GM10248 (cell line): ENCODE measurements around the gene ZNHIT3.
A peak's percentile ranks its signal among the peaks of the same experiment; 100 is the strongest.
"Not testable (repeated sequence)": the region's sequence is repeated elsewhere in the genome, so short reads cannot be mapped to it uniquely, and the experiment has no call there.

Source experiments
- CTCF ChIA-PET: fragments of 300-600 bp; sonication (Branson Sonifier 250); formaldehyde crosslinking; extraction: SDS; loops from one replicate; lab custom pipeline; 2021; ENCODE audit warnings: antibody characterized with exemption; lab: Yijun Ruan, JAX
- POLR2A ChIA-PET: fragments of 350-650 bp; sonication (Branson Sonifier 250); formaldehyde crosslinking; extraction: SDS; loops from one replicate; lab custom pipeline; 2020; ENCODE audit warnings: antibody characterized with exemption; lab: Yijun Ruan, JAX
- DNase-seq: peaks from one replicate; pipeline ENCODE4 v3.0.0; 2012; ENCODE audit errors: extremely low spot score
- TF ChIP-seq, protein P1 (sequence below): IDR thresholded peaks from 2 replicates; pipeline ENCODE4 v1.5.1; 2012; ENCODE audit warnings: mild to moderate bottlenecking, low read depth; ENCODE audit errors: extremely low read depth, missing control alignments, control extremely low read depth

ZNHIT3 gene

DNA sequence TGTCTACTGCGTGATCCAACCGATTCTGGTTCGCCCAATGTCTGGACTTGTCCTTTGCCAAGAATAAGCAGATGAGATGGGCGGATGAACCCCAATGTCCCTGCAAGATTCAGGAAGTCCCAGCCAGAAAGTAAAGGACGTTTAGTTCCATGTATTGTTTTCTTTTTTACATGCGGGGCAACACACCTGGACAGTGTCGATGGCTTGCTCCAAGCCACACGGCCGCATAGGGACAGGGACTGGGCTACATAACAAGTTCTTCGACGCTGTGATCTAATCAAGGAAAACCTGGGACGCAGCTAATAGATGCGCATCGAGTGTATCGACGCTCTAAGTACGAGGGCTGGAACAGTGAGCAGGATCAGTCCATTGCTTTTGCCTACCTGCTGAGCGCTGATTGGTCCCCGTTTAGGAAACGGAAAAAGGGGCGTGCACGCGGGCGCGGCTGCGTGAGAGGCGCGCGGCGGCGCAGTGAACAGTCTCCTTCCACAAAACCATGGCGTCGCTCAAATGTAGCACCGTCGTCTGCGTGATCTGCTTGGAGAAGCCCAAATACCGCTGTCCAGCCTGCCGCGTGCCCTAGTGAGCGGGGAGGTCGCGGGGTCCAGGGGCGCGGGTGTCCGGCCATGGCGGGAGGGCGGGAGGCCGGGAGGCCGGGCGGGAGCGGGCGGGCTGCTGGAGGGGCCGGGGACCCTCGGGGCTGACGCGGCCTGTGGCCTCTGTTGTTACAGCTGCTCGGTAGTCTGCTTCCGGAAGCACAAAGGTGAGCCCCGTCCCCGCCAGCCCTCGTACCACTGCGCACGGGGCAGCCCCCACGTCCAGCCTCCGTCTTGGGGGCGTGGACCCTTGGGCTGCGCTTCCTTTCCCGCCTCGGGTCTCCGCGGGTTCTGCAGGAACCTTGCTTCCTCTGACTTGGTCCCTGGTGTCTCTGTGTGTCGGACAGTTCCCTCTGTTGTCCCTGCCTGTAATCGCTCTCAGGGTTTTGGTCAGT lies at the start of gene ZNHIT3:
TSS of gene ZNHIT3 (plus strand) at position 478 of the 991 bp plus-strand sequence. CDS start at position 497, 19 bp downstream.
- DNase-seq = peak; percentile 95
- ChIA-PET POLR2A (interaction anchor here (1.4 kb wide), 1 partner anchor 14 kb away, joined by 3 read pairs; no protein-coding TSS in a partner anchor), CTCF (interaction anchor here (1.0 to 1.4 kb wide), 2 partner anchors 48 to 54 kb away, joined by 3 to 4 read pairs; partner anchors contain the start of genes MYO19 and PIGW)
- TF ChIP-seq, protein P1, sequence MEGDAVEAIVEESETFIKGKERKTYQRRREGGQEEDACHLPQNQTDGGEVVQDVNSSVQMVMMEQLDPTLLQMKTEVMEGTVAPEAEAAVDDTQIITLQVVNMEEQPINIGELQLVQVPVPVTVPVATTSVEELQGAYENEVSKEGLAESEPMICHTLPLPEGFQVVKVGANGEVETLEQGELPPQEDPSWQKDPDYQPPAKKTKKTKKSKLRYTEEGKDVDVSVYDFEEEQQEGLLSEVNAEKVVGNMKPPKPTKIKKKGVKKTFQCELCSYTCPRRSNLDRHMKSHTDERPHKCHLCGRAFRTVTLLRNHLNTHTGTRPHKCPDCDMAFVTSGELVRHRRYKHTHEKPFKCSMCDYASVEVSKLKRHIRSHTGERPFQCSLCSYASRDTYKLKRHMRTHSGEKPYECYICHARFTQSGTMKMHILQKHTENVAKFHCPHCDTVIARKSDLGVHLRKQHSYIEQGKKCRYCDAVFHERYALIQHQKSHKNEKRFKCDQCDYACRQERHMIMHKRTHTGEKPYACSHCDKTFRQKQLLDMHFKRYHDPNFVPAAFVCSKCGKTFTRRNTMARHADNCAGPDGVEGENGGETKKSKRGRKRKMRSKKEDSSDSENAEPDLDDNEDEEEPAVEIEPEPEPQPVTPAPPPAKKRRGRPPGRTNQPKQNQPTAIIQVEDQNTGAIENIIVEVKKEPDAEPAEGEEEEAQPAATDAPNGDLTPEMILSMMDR = no peak

DNA sequence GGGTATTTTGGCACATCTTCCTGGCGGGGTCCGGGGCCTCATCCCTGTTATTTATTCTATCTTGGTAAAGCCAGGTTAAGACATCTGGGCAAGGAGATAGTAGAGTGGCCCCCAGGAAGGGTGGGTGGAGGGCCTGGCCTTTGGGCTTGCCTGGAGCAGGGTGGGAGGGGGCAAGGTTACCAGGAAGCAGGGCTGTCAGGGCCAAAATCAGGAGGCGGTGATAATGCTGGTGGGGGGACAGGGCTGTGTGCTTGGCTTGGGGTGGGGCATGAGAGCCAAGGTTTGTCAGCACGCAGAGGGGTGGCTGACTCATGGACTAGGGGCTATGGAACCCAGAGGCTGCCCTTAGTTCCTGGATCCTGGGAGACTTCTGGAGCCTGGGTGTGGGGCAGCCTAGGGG lies 44.7 kb upstream of the ZNHIT3 start:
- CTCF ChIA-PET, POLR2A ChIA-PET, DNase-seq: not testable (repeated sequence)

DNA sequence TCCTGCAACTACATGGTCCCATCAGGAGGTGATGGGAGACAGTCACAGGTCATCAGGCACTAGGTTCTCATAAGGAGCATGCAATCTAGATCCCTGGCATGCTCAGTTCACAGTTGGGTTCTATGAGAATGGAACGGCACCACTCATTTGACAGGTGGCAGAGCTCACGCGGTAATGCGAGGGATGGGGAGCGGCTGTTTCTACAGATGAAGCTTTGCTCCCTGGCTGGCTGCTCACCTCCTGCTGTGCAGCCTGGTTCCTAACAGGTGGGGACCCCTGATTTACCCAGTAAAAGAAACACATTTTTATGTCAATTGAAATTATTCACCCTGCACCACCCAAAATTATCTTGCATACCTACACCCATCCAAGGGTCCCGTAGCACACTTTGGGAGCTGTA lies 42.7 kb upstream of the ZNHIT3 start:
- ChIA-PET POLR2A (no interaction called here), CTCF (no interaction called here)
- TF ChIP-seq, protein P1 = no peak
- DNase-seq = no peak

DNA sequence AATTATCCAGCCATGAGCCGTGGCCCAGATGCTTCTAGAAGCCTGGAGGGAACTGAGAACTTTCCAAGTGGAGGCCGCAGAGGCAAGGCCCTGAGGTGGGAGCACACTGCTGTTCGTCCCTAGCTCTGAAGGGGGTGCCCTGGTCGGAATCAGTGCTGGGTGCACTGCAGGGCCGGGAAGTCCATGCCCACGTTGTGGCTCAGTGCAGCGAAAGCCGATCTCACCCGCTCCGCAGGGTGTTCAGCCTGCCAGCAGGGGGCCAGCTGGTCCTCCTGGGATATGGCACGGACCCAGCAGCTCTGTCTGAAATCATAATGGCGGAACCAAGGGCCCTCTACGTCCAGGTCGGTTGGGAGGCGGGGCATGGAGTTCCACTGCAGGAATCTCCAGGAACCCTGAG lies 36.5 kb upstream of the ZNHIT3 start:
- DNase-seq, POLR2A ChIA-PET, CTCF ChIA-PET: not testable (repeated sequence)

DNA sequence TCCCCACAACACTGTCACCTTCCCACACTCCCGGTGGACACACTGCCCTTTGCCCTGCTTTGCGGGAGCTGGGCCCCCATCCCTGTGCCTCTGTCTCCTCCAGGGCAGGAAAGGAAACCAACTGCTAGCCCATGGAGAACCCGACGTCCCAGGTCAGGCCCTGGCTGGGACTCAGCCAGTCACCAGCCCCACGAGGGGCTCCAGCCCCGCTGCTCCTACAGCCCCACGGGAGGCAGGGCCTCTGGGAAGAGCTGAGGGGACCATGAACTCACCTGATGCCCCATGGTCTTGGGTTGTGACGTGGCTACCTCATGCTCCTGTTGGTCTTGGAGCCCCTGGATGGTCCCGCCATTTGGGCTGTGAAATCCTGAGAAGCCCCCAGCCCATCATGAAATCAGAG lies 33.6 kb upstream of the ZNHIT3 start:
- POLR2A ChIA-PET, CTCF ChIA-PET, DNase-seq: not testable (repeated sequence)

DNA sequence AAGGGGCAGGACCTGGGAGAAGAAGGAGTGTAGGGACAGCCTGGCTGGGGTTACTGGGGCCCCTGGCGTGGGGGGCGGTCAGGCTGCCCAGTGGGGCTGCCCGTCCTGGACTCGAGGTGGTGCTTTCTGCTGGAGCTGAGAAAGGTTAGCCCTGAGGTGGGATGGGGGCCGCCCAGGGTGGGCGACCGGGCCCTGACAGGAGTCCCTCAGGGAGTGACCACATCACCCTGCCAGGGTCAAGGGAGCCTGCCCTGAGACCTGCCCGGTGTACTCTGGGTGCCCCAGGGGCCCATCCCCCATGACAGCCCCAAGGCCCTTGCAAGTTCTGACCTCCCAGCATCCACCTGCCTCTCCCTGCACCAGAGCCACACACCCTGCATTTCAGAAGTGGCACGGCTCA lies 28.8 kb upstream of the ZNHIT3 start:
- CTCF ChIA-PET = interaction anchor here (1.6 kb wide), 1 partner anchor 18 kb away, joined by 4 read pairs; no protein-coding TSS in a partner anchor
- DNase-seq, POLR2A ChIA-PET: not testable (repeated sequence)

DNA sequence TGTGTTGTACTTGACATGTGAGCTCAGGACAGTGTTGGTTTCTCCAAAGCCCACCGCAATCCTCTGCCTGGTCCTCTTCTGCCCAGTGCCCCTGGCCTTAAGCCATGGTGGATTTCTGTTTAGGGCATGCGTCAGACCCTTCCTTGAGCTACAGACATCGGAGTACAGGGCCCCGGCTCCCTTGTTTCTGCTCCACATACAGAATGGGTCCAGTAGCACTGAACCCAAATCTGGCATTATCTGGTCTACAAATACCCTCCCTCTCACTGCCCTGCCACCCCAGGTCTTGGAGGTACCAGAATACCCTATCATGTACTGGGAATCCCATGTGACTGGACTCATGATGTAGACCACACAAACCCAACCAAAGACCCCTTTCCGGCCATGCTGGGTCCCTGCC lies 27.4 kb upstream of the ZNHIT3 start:
- ChIA-PET POLR2A (no interaction called here), CTCF (interaction anchor here (0.9 to 1.6 kb wide), 2 partner anchors 16 to 24 kb away, joined by 3 to 4 read pairs; no protein-coding TSS in a partner anchor)
- TF ChIP-seq, protein P1 = no peak

DNA sequence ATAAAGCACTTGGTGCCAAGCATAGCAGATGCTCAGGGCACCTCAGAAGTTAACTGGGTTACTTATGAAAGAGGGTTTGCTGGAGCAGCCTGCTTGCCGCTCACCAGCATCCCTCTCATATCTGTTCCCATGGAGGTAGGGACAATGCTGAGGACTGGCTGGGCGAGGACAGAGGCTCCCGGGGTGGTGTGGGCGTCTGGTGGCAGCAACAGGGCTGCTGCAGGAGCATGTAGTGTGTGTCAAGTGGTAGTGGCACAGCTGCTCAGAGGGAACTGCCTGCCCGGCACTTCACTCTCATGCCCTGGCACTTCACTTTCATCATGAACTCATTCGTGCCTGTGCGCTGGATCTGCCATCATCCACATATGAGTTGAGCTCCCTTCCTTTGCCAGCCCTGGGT lies 26.9 kb upstream of the ZNHIT3 start:
- ChIA-PET POLR2A (no interaction called here), CTCF (interaction anchor here (1.3 to 2.8 kb wide), 2 partner anchors 9 to 23 kb away, joined by 4 to 8 read pairs; no protein-coding TSS in a partner anchor)
- TF ChIP-seq, protein P1 = no peak
- DNase-seq = no peak

More for the DNA sequence above, 27.4 kb upstream of the ZNHIT3 start:
- no peak for DNase-seq
